ENCODE data around the gene MGAT3.

The MGAT3 gene

GRCh38 chr22:39428597-39429071, 28.2 kb upstream of the MGAT3 start:
- DNase-seq (ENCODE audit: low read depth): no peak

DNA sequence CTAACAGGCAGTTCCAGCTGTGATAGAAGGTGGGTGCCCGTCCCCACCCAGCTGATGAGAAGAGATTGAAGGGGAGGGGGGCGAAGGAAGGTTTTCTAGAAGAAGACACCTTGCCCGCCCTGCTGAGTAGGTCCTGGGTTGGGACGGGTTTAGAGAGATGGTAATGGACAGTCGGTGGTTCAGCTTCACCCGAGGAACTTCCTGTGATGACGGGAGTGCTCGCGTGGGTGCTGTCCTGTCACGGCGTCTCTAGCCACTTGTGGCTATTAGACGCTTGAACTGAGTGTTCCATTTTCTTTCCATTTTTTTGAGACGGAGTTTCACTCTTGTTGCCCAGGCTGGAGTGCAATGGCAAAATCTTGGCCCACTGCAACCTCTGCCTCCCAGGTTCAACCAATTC, 27.6 kb upstream of the MGAT3 start:
- no peak for DNase-seq (ENCODE audit: low read depth)

GRCh38 chr22:39429916-39430575, 26.8 kb upstream of the MGAT3 start:
- DNase-seq (ENCODE audit: low read depth): no peak

- DNase-seq (ENCODE audit: low read depth): no peak
Observed at GRCh38 chr22:39430576-39431150, 26.1 kb upstream of the MGAT3 start.

DNA sequence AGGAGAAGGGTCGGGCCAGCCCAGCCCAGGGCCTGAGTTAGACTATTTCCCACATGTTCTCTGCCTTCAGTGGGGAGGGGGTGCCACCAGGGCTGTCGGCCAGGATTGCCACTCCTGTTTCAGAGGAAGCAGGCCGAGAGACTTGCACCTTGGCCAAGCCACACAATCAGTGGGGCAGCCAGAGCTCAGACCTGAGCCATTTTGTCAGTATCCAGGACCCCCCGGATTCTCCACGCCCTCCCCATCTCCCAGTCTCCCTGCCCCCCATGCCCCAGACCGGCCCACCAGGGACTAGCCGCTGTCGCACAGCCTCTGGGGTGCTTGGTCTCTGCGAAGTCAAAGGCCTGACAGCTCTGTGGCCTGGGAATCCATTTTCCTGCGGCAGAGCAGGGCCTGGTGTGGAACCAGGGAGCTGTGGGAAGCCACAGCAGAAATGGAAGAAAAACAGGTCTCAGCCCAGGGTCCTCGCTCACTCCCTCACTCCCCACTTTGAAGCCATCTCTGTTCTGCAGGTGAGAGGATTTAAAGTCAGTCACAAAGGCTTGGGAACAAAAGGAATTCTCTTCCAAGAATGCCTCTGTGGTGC, 25.5 kb upstream of the MGAT3 start:
- no peak for DNase-seq (ENCODE audit: low read depth)

- DNase-seq (ENCODE audit: low read depth): no peak
Observed at GRCh38 chr22:39431821-39432251, 25.0 kb upstream of the MGAT3 start.

DNA sequence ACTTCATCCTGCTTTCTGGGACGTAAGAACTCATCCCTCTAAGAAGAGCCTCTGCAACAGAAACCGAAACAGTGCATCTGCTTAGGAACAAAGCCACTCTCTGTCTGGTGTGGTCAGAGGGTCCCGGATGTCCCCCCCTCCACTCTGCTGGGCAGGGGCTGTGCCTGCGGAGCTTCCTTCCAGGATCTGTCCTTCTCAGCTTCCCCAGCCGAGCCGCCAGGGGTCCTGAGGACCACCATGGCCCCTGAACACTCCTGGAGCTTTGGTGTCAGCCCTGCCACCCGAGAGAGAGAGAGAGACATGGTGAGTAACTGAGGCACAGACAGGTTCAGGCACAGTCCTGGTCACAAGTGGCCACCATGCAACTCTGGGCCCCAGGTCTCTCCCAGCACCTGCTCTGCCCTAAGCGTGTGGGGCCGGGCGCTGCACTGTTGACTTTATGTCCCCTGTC, 24.4 kb upstream of the MGAT3 start:
- DNase-seq (ENCODE audit: low read depth): no peak

GRCh38 chr22:39433476-39434242, 23.2 kb upstream of the MGAT3 start:
- DNase-seq (ENCODE audit: low read depth): no peak

DNA sequence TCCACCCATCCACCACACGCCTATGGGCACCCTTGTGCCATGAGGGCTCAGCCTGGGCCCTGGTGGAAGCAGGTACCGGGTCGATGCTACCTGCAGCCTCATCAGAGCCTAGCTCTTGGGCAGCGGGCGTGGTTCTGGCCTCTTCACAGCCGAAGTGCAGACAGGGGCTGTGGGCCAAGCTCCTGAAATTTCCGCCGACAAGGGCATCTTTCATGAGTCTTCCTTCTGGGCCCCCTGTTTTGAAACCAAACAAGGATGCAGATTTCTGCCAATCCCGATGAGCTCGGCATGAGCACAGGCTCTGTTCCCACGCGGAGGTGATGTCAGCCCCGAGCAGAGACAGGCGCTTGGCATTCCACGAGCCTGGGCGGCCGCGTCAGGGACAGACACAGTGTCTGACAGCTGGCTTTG, 22.6 kb upstream of the MGAT3 start:
- DNase-seq (ENCODE audit: low read depth): no peak

DNA sequence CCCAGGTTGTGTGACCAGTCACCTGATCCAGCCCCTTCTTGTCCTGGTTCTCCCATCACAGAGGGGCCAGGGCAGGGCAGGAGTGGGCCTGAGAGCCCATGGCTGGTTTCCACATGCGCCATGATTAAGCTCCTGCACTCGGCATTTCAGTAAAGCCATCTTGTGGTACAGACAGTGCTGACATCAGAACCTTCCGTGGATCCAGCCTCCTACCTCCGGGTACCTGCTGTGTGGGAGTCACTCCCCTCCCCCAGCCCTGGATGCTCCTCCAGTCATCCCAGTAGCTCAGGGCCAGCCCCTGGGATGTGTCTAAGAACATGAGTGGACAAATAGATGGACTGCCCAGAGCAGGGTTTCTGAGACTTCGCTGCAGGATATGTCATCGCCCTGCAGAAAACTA, 22.1 kb upstream of the MGAT3 start:
- DNase-seq (ENCODE audit: low read depth): no peak

- DNase-seq (ENCODE audit: low read depth): no peak
Observed at GRCh38 chr22:39435616-39436015, 21.2 kb upstream of the MGAT3 start.

GRCh38 chr22:39437791-39438704, 18.8 kb upstream of the MGAT3 start:
- DNase-seq (ENCODE audit: low read depth): no peak

- no peak for DNase-seq (ENCODE audit: low read depth)
Observed at GRCh38 chr22:39439170-39439569, 17.6 kb upstream of the MGAT3 start.

DNA sequence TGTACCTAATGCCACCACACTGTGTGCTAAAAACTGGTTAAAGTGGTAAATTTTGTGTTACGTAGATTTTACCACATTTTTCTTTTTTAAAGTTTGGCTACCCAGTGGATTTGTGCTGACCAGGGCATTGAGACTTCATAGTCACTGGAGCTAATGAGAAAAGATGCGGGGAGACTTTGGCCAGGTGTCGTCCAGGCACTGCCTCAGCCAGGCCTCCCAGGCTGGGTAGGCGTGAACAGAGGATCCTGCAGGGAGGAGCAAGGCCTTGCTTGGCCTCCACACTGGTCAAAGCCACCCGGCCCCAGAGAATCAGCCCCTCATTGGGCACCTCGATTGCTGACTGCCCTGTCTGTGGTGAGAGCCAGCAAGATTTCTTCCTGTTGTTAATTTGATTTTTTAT, 13.4 kb upstream of the MGAT3 start:
- DNase-seq (ENCODE audit: low read depth): no peak

- no peak for DNase-seq (ENCODE audit: low read depth)
Observed at GRCh38 chr22:39444247-39444800, 12.5 kb upstream of the MGAT3 start.

DNA sequence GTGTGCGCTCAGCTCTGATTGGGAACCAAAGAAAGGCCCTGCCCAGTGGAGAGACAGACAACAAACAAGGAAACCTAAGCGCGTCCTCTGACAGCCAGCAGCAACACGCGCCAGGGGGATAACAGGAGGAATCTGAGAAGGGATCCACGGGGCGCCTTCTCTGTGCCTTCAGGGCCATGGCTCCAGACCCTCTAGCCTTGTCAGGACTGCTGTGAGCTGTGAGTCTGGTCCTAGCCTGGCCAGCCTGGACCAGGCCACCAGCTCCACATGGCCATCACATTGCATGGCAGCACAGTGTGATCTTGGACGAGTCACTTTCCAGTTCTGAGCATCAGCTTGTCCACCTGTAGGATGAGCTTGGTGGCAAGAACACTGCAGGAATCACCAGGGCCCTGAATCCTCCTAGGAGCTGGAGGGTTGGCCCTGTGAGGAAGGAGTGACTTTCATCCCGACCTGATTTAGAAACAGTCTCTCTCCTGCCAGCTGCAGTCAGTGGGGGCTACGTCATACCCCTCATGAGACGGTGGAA, 11.8 kb upstream of the MGAT3 start:
- no peak for DNase-seq (ENCODE audit: low read depth)

GRCh38 chr22:39445678-39446077, 11.1 kb upstream of the MGAT3 start:
- DNase-seq (ENCODE audit: low read depth): no peak

- DNase-seq (ENCODE audit: low read depth): no peak
Observed at GRCh38 chr22:39446239-39446721, 10.5 kb upstream of the MGAT3 start.

GRCh38 chr22:39448205-39449054, 8.4 kb upstream of the MGAT3 start:
- DNase-seq (ENCODE audit: low read depth): no peak

GRCh38 chr22:39449708-39450107, 7.1 kb upstream of the MGAT3 start:
- DNase-seq (ENCODE audit: low read depth): no peak
